D721Med (cell line): Measurements from ENCODE around the gene LPCAT3.
"Not testable (repeated sequence)": the region's sequence is repeated elsewhere in the genome, so short reads cannot be mapped to it uniquely, and the experiment has no call there.

Experiments used
- DNase-seq: peaks from one replicate; pipeline ENCODE4 v3.0.0; 2011; ENCODE audit warnings: low spot score; ENCODE audit not compliant: insufficient read length
- FAIRE-seq: peaks from 2 replicates; lab custom pipeline; 2011; peaks lifted over from hg19 to GRCh38; lab: Jason Lieb, UNC
- TF ChIP-seq, protein P1 (sequence below): IDR thresholded peaks from 2 replicates; pipeline ENCODE4 v1.5.1; 2012; ENCODE audit warnings: mild to moderate bottlenecking, control low read depth; ENCODE audit not compliant: insufficient read depth; ENCODE audit errors: missing control alignments

The LPCAT3 gene

DNA sequence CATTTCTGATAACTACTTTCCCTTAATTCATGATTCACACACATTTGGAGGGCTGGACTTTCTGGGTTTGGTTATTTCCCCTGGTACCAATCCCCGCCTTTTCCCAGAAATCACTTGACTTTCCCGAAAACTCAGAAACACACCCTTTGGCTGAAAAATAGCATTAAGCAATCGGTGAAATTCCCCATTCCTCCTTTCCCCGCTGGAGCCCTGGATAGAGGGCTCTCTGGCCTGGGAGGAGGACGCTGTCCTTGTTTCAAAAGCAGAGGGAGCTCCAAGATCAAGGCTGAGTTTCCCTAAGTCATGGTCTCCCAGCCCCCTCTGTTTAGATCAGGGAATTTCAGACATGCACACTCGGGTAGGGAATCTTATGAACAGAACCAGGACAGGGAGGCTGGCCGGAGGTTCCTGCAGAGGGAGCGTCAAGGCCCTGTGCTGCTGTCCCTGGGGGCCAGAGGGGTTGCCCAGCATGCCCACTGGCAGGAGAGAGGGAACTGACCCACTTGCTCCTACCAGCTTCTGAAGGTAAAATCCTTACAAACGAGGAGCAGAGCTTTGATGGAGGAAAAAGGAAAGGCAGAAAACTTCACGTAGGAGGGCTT, 42.2 kb upstream of the LPCAT3 start, which contains the start of gene C1S:
C1S (plus strand) TSS at position 366 of the 602 bp plus-strand sequence. CDS start 1,195 bp downstream, outside the sequence.
- TF ChIP-seq, protein P1, sequence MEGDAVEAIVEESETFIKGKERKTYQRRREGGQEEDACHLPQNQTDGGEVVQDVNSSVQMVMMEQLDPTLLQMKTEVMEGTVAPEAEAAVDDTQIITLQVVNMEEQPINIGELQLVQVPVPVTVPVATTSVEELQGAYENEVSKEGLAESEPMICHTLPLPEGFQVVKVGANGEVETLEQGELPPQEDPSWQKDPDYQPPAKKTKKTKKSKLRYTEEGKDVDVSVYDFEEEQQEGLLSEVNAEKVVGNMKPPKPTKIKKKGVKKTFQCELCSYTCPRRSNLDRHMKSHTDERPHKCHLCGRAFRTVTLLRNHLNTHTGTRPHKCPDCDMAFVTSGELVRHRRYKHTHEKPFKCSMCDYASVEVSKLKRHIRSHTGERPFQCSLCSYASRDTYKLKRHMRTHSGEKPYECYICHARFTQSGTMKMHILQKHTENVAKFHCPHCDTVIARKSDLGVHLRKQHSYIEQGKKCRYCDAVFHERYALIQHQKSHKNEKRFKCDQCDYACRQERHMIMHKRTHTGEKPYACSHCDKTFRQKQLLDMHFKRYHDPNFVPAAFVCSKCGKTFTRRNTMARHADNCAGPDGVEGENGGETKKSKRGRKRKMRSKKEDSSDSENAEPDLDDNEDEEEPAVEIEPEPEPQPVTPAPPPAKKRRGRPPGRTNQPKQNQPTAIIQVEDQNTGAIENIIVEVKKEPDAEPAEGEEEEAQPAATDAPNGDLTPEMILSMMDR, result peak; percentile 69
- DNase-seq, result no peak
- FAIRE-seq, result no peak

GRCh38 chr12:7059780-7060179, 41.5 kb upstream of the LPCAT3 start:
- no peak for FAIRE-seq
- TF ChIP-seq, protein P1, result no peak
- DNase-seq, result no peak

GRCh38 chr12:7058850-7059395, 40.6 kb upstream of the LPCAT3 start:
- TF ChIP-seq, protein P1, result no peak
- DNase-seq, result no peak
- FAIRE-seq, result no peak

- DNase-seq, result no peak
- FAIRE-seq, result no peak
- TF ChIP-seq, protein P1, result no peak
Observed at GRCh38 chr12:7058163-7058845, 40.0 kb upstream of the LPCAT3 start.

- DNase-seq, FAIRE-seq: not testable (repeated sequence)
Observed at GRCh38 chr12:7055736-7056135, 37.5 kb upstream of the LPCAT3 start.

DNA sequence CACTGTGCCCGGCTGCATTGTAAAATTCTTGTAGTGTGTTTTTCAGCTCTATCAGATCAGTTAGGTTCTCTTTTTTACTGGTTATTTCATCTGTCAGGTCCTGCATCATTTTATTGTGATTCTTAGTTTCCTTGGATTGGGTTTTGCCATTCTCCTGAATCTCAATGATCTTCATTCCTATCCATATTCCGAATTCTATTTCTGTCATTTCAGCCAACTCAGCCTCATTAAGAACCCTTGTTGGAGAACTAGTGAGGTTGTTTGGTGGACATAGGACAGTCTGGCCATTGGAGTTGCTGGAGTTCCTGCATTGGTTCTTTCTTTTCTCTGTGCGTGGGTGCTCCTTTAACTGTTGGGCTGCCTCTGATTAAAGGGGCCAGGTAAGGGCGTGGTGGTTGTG, 36.6 kb upstream of the LPCAT3 start:
- DNase-seq (no peak), FAIRE-seq (no peak)
- TF ChIP-seq, protein P1, result no peak

- FAIRE-seq, DNase-seq: not testable (repeated sequence)
Observed at GRCh38 chr12:7049973-7050372, 31.7 kb upstream of the LPCAT3 start.

DNA sequence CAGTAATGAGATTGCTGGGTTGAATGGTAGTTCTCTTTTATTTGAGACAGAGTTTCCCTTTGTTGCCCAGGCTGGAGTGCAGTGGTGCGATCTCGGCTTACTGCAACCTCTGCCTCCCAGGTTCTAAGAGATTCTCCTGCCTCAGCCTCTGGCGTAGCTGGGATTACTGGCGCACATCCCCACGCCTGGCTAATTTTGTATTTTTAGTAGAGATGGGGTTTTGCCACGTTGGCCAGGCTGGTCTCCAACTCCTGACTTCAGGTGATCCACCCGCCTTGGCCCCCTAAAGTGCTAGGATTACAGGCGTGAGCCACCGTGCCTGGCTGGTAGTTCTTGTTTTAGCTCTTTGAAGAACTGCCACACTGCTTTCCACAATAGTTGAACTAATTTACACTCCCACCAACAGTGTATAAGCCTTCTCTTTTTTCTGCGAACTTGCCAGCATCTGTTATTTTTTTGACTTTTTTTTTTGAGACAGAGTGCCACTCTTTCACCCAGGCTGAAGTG, 31.2 kb upstream of the LPCAT3 start:
- not testable (repeated sequence) for DNase-seq, FAIRE-seq
